SK-N-MC (cell line): ENCODE results near the gene TXNDC11.

Source experiments
- DNase-seq: peaks from one replicate; pipeline ENCODE4 v3.0.0-alpha.2; 2011; ENCODE audit warnings: low read depth, low spot score
- H3K27ac ChIP-seq: fragments of 200-600 bp; sonication (generic); 2 replicates; pipeline ENCODE4 v1.5.1; 2016; ENCODE audit warnings: mixed run types
- H3K36me3 ChIP-seq: fragments of 200-600 bp; sonication (generic); 2 replicates; pipeline ENCODE4 v1.6.1; 2017; ENCODE audit warnings: antibody characterized with exemption, low read length, mixed read lengths; ENCODE audit not compliant: insufficient read depth
- H3K4me3 ChIP-seq: fragments of 200-600 bp; sonication (generic); 2 replicates; pipeline ENCODE4 v1.5.1; 2016
- H3K9ac ChIP-seq: fragments of 200-600 bp; sonication (generic); 2 replicates; pipeline ENCODE4 v1.8.0; 2017; ENCODE audit warnings: mixed run types, mixed read lengths; ENCODE audit not compliant: insufficient read length
- H3K9me3 ChIP-seq: fragments of 200-600 bp; sonication (generic); 2 replicates; pipeline ENCODE4 v1.6.1; 2017; ENCODE audit warnings: low read depth, mild to moderate bottlenecking, antibody characterized with exemption, low read length, moderate library complexity, mixed read lengths
- EZH2 ChIP-seq: fragments of 200-600 bp; sonication (generic); IDR thresholded peaks from one replicate; pipeline ENCODE4 v1.6.1; 2017; ENCODE audit warnings: antibody characterized with exemption
- FOXP2 ChIP-seq: optimal IDR thresholded peaks from 2 replicates; pipeline ENCODE3; 2011; ENCODE audit warnings: mild to moderate bottlenecking, moderate library complexity; ENCODE audit not compliant: insufficient read depth; ENCODE audit errors: extremely low read length, control extremely low read depth
- POLR2AphosphoS5 ChIP-seq: IDR thresholded peaks from 2 replicates; pipeline ENCODE4 v1.6.1; 2012; ENCODE audit warnings: mild to moderate bottlenecking, low read depth, low read length, borderline replicate concordance

The TXNDC11 gene

DNA sequence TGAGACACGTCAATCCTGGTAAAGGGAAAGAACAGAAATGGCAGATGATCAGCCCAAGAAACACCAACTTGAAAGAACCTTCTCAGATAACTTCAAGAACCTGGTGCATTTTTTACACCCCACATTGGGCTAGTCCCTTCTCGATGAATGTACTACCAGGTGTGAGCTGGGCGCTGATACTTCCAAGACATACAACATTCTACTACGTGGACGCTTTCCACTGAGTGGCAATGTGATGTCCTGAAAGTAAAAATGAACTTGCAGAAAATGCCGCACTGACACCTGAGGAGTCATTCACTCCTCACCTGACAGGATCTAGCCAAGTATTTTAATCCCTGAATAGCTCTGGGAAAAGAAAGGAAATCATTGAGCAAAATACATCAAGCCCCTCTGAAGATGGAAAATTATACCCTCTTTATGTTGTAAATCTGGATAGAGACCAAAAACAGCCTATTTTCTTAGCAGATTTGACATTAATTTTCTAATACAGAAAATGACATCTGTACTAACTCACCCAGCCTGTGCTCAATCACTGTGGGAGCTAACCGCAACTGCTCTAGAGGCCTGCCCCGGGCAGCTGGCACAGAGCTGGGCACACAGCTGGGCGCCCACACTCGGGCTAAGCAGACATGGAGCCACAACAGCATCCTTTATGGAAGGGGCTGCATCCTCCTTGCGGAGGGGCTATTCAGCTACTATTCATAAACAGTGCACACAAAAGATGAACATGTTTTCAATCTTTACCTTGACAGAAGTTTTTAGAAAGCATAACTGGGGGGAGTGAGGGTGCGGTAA is 58.2 kb downstream of the TXNDC11 start:
- Histone ChIP-seq H3K4me3 (no peak overlapping the region), H3K27ac (no peak overlapping the region), H3K36me3 (peaks cover 23% of the 10 kb centered on the region; the same call in 1 of the 2 replicates), H3K9ac (no peak overlapping the region), H3K9me3 (no peaks in the 10 kb centered on the region)
- no peak for DNase-seq
- TF ChIP-seq POLR2AphosphoS5 (no peak), FOXP2 (no peak), EZH2 (no peak)

DNA sequence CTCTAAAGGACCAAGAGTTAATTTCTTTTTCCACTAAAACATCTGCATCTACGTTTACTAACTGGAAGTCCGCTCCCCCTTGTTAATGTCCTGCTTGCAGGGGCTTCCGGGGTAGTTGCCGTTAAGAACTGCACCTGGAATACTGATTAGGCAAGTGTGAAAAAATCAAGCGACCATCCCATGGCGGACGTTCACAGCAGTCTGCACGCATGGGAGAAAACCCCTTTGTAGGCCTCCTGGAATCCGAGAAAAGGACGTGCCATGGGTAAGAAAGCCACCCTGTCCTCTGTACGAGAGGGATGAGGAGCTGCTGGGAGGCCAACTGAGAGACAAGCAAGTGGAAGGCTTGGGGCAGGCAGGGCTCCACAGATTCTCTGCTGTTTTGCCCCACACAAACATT is 59.5 kb downstream of the TXNDC11 start:
- Histone ChIP-seq H3K4me3 (no peak overlapping the region), H3K36me3 (peaks cover 35% of the 10 kb centered on the region; the same call in 1 of the 2 replicates), H3K9ac (no peak overlapping the region), H3K9me3 (no peaks in the 10 kb centered on the region), H3K27ac (no peak overlapping the region)
- no peak for DNase-seq
- TF ChIP-seq POLR2AphosphoS5 (no peak), EZH2 (no peak), FOXP2 (no peak)

DNA sequence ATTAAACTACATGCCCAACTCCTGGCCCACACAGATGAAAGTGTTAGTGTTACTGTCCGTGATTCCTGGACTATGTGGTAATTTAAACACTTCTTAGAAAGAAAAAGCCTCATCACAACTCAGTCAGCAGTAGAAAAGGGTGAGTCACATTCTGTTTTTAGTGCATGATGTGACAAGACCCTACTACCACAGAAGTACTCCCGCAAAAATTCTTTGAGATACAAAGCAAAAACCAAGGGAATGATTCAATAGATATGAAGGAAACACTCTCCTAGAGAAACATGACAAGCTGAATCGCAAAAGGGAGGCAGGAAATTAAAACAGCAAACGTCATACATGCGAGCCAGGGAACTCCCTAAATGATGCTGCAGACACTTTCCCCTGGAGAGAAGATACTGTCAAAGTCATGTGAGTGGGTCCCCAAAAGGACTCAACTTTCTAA is 60.0 kb downstream of the TXNDC11 start:
- TF ChIP-seq FOXP2 (no peak), POLR2AphosphoS5 (no peak), EZH2 (no peak)
- Histone ChIP-seq H3K27ac (no peak overlapping the region), H3K9ac (no peak overlapping the region), H3K36me3 (peaks cover 38% of the 10 kb centered on the region; the same call in 1 of the 2 replicates), H3K9me3 (no peaks in the 10 kb centered on the region), H3K4me3 (no peak overlapping the region)
- DNase-seq: no peak

DNA sequence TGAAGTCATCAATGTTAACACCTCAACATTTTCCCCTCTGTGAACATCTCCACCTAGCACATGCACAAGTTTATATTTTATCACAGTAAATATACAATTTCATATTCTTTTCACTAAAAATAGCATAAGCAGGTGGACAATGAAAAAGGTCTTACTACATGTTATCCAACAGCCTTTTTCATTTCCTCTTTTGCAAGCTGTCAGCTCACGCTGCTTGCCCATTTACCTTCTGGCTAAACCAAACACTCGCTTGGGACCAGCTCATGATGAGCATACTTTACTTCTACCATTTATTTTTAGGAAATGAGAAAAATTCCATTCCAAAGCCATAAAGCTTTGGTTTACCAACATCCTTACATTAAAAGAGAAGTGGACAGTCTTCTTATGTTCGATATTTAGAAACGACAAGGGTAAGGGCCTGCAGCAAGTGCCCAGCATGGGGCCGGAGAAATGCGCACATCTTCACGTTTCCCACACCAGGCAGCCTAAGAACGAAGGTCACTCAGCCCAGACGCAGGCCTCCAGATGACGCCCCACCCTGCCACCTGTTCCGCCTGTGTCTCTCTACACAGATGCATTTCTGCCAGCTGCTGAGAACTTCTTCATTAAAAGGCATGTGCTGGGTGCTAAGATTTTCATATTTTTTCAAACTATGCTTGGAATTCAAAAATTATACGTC is 60.5 kb downstream of the TXNDC11 start:
- no peak overlapping the region for H3K27ac ChIP-seq
- no peak for DNase-seq
- TF ChIP-seq EZH2: no peak
- no peak for TF ChIP-seq POLR2AphosphoS5
- no peak for TF ChIP-seq FOXP2
- no peak overlapping the region for H3K9ac ChIP-seq
- H3K4me3 ChIP-seq: no peak overlapping the region
- no peaks in the 10 kb centered on the region for H3K9me3 ChIP-seq
- H3K36me3 ChIP-seq: peaks cover 34% of the 10 kb centered on the region; the same call in 1 of the 2 replicates

DNA sequence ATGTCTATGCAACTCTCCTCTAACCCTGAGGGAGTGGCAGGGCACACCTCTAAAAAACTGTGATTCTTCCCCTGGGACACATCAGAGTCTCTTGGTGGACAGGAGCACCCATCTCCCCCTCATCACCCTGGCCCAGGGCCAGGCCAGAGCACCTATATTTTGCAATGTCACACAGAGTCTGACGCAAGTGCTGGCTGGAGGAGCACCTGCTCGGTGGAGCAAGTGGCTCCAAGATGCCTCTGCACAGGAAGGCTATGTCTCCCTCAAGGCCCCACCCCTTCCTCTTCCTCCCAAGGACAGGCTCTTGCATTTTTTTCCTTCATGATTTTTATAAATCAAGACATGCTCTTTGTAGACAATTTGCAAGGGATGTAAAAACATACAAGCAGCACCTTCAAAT is 61.1 kb downstream of the TXNDC11 start:
- H3K4me3 ChIP-seq: no peak overlapping the region
- no peak for DNase-seq
- no peaks in the 10 kb centered on the region for H3K9me3 ChIP-seq
- peaks cover 28% of the 10 kb centered on the region; the same call in 1 of the 2 replicates for H3K36me3 ChIP-seq
- H3K9ac ChIP-seq: no peak overlapping the region
- no peak for TF ChIP-seq FOXP2
- no peak for TF ChIP-seq POLR2AphosphoS5
- TF ChIP-seq EZH2: no peak
- no peak overlapping the region for H3K27ac ChIP-seq

- H3K27ac ChIP-seq: no peak overlapping the region
- TF ChIP-seq EZH2 (no peak), POLR2AphosphoS5 (no peak), FOXP2 (no peak)
- DNase-seq: no peak
- no peaks in the 10 kb centered on the region for H3K9me3 ChIP-seq
- H3K36me3 ChIP-seq: peaks cover 34% of the 10 kb centered on the region; the same call in 1 of the 2 replicates
- no peak overlapping the region for H3K4me3 ChIP-seq
- no peak overlapping the region for H3K9ac ChIP-seq
These were observed 62.4 kb downstream of the TXNDC11 start for GRCh38 chr16:11679941-11680911.

- Histone ChIP-seq H3K27ac (no peak overlapping the region), H3K36me3 (peaks cover 30% of the 10 kb centered on the region; the same call in 1 of the 2 replicates), H3K9me3 (no peaks in the 10 kb centered on the region), H3K4me3 (no peak overlapping the region), H3K9ac (no peak overlapping the region)
- DNase-seq: no peak
- TF ChIP-seq POLR2AphosphoS5: no peak
- TF ChIP-seq FOXP2: no peak
- no peak for TF ChIP-seq EZH2
These were observed 63.4 kb downstream of the TXNDC11 start for GRCh38 chr16:11679250-11679649.
